GM20431 (cell line): ENCODE measurements around the gene AGAP1.

ENCODE experiments used
- in situ Hi-C: fragments of 300-500 bp; cut with MseI, MboI; formaldehyde crosslinking; loops from one replicate; pipeline ENCODE4 v1.15.0; 2020; ENCODE audit warnings: low sequenced_read_pairs; ENCODE audit not compliant: unreplicated experiment

AGAP1 gene

GRCh38 chr2:235668782-235669181 is 174.9 kb downstream of the AGAP1 start:
- in situ Hi-C loops, result no loop called here

- in situ Hi-C loops, result no loop called here
Observed at GRCh38 chr2:235669269-235669831, 175.5 kb downstream of the AGAP1 start.

DNA sequence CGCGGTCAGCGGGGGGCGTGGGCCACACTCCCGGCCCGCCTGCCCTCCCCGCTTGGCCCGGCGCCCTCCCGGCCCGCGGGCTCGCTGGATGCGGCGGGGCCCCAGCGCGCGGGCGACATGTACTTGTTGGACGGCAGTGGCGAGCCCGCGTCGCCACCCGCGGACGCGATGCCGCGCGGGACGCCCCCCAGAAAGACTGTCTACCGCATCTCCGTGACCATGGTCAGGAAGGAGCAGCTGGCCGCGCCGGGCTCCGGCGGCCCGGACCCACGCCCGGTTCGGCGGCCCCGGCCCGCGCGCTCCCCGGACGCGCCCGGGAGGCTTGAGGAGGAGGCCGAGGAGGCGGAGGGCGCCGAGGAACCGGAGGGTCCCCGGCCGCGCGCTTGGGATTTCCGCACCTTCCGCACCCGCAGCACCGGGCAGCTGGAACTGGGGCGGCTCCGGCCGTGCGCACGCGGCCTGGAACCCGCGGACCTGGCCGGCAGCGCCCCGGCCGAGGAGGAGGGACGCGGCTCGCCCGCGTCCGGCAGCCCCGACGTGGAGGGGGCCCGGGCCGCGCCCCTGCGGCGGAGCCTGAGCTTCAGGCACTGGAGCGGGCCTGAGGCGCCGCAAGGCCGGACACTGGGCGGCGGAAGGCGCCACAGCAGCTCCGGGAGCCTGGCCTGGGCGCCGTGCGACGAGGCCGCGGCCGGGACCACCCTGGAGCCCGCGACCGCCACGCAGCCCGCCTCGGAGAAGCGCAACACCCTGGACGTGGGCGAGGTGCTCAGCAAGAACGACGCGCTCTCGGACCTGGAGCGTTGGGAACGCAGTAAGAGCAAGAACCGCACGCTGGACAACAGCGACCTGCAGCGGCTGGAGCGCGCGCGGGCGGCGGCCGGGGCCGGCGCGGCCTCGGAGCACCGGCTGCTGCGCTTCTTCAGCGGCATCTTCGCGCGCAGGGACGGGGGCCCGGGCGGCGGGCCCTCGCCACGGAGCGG is 176.4 kb downstream of the AGAP1 start:
- in situ Hi-C loops, result no loop called here

- in situ Hi-C loops, result no loop called here
Observed at GRCh38 chr2:235670974-235671787, 177.3 kb downstream of the AGAP1 start.

DNA sequence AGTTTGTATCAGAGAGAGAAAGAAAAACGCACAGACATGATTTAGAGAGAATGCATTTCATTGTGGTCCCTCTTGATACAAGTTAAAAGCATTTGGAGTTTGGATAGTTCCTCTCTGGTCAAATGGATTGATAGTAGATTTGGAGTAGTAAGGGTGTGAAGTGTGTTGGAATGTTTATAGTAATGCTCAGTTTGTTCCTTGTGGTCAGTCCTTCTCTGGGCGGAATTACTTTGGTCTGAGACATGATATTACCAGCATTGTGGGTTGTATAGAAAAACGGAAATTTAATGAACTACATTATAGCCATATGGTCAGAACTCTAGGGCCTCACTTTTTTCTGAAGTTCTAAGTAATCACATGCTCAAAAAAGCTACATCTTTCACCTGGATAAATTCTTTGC is 178.9 kb downstream of the AGAP1 start:
- in situ Hi-C loops, result no loop called here

DNA sequence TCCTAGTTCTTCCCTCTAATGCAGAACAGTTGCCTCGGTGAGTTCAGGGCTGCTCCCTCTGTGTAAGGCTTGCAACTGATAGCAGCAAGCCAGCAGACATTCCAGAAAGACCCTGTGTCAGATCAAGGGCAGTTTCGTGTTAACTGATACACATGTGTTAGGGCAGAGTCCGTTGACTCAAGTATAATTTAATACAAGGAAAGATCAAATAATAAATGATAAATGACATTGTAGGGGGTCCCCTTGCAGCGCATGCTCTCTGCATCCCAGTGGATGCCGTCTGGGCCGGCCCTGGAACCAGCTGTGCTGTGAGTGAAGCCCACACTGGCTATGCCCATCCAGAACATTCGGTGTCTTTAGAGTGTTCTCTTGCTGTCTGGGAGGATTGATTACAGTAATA is 180.3 kb downstream of the AGAP1 start:
- in situ Hi-C loops, result no loop called here

- in situ Hi-C loops, result no loop called here
Observed at GRCh38 chr2:235674812-235675211, 181.0 kb downstream of the AGAP1 start.

DNA sequence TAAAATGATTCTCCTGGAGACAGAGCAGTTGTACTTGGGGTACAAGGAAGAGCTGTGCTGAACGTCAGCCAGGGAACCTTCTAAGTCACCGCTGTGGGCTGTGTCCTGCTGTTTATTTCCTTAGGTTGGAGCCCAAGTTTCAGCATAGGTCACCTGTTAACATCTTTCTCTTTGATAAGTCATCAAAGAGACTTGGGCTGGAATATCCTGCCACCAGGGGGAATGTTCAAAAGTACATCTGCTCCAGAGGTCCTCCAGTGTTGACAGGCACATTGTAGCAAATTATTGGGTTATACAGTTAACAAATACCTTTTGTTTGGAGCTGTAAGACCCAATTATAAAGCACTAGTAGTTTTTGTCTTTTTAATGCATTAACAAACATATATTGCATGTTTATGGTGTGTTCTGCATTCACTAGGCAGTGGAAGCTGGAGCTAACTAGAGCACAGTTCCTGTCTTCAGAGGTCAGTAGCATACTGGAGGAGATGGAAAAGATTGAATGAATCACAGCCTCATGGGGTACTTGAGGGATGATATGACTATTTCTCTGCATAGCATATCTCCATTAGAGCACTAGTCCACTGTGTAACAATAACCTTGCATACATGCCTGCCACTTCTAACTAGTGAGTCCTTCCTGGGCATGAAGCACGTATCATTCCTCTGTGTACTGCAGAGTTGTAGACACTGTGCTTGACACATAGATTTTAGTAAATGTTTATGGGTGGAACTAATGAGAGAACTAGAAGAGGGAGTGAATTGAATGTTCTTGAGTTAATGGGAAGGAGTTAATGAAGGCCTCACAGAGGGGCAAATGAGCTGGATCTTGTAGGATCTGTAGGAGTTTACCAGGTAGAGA is 182.1 kb downstream of the AGAP1 start:
- in situ Hi-C loops, result no loop called here

- in situ Hi-C loops, result no loop called here
Observed at GRCh38 chr2:235676536-235676799, 182.6 kb downstream of the AGAP1 start.

- in situ Hi-C loops, result no loop called here
Observed at GRCh38 chr2:235677276-235677788, 183.5 kb downstream of the AGAP1 start.

DNA sequence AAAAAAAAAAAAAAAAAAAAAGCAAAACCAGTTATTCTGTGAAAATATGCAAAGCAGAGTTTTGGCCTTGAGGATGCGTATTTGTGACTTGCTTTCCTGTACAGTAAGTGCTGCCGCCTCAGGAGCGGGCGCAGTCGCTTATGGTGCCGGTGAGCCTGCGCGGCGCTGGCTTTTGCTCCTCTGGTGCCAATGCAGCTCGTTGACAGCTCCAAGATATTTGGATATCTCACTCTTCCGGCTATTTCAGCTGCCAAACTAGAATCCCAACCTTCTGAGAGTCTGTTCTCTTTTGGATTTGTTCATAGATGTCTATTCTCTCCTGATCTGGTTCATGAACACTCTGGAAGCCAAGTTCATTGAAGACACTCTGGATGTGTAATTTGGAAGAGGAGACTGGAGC is 184.1 kb downstream of the AGAP1 start:
- in situ Hi-C loops, result no loop called here

GRCh38 chr2:235678712-235679111 is 184.9 kb downstream of the AGAP1 start:
- in situ Hi-C loops, result no loop called here

GRCh38 chr2:235679471-235679870 is 185.6 kb downstream of the AGAP1 start:
- in situ Hi-C loops, result no loop called here

DNA sequence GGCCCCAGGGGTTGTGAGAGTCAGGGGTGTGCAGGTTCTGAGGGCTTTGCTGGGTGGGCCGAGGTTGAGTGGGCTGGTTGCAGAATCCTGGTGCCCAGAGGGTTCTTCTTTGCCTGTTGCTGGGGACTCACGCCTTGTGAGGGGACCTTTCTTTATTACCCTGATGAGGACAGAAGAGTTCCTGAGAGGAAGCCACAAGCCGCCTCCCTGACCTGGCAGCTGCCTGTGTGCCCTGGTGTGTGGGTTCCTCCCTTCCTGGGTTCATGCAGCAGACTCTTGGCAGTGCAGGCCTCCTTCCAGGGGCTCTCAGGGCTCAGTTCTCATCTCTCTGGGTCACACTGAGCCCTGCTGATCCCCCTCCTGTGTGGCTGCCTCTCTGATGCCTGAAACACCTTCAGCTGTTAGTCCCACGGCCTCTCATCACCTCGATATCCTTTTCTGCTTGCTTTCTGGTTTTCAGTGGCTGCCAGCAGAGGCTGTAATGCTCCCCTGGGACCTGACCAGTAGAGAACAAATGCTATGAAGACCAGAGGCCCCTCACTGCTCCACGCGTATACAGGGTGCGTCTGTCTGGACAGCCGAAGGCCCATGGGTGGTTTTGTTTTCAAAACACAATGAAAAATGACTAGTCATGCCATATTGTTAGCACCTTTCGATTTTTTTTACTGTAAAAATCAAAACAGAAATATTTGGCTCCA is 191.3 kb downstream of the AGAP1 start:
- in situ Hi-C loops, result no loop called here

DNA sequence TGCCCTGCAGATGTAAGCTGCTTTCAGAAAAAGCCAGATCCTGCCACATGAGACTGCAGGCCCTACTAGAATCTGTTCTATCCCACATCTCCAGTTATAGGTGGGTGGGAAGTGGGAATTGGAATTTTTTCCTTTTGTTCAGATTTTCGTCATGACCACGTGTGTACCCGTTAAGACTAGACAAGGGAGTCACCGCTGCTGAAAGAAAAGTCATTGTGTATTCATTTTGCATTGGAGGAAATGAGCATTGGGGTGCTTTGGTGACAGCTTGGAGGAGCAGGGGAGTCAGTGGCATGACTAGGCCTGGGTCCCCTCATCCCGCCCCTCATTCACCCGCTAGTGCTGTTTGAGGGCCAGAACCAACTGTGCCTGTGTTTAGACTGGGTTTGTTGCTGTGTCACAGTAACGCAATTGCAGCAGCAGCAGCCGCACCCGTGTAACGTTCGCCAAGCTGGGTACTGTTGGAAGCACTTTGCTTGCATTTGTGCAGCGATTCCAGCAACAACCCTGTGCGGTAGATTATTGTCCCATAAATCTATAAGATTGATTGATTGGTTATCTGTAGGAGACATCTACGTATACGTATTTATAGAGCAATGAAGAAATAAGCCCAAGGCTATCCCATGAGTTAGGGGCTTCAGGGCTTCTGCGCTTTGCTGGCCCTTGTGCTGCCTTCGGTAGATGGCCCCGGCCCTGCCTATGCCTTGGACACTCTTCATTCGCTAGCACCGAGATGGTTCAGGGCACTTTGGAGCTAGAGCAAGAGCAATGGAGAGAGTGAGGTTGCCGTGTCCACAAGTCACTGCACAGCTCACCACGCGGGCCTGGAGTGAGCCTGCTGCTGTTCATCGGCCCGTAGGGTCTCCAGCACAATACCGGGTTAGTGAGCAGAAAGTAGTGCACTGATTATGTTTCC is 194.9 kb downstream of the AGAP1 start:
- in situ Hi-C loops, result no loop called here

DNA sequence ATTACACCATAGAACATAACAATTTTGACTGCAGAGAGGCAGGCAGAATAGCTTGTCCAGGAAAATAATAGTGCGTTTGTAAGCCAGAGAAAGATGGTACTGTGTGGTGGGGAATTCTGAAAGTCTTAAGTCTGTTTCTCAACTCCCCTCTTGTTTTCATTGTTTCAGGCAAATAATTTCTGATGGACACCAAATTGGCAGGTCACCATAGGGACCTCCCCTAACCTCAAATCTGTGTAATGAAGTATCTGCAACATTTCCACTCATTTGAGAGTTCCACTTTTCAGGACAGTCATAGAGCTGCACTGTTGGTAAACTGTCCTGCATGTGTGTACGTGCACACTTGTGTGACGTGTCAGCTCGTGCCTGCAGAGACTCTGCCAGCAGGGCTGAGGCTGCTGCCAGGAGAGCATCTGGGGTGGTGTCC is 195.6 kb downstream of the AGAP1 start:
- in situ Hi-C loops, result no loop called here

GRCh38 chr2:235690082-235690808 is 196.4 kb downstream of the AGAP1 start:
- in situ Hi-C loops, result no loop called here
